Effector memory CD8-positive, alpha-beta T cell (primary cell): ENCODE results near the gene GOLGA6L24.
"Not testable (repeated sequence)": the region's sequence is repeated elsewhere in the genome, so short reads cannot be mapped to it uniquely, and the experiment has no call there.

Experiments
- ATAC-seq: fragments of 150-1000 bp; cut with Tn5 transposase; replicated peaks from 2 replicates; pipeline ENCODE4 v1.10.0; 2021; ENCODE audit warnings: mild to moderate bottlenecking, moderate library complexity
- DNase-seq, 3 experiments: peaks; one replicate each; pipeline ENCODE4 v3.0.0; 2021
- H3K27ac Mint-ChIP-seq, 2 donors: one replicate each; pipeline ENCODE4 v1.8.0; 2022; ENCODE audit warnings: mild to moderate bottlenecking in 2 of 2, mixed read lengths in 2 of 2, moderate library complexity in 2 of 2
- H3K27me3 Mint-ChIP-seq, 2 donors: one replicate each; pipeline ENCODE4 v1.8.0; 2022; ENCODE audit warnings: mixed read lengths in 2 of 2
- H3K36me3 Mint-ChIP-seq: one replicate; pipeline ENCODE4 v1.8.0; 2022; ENCODE audit warnings: mild to moderate bottlenecking, moderate library complexity, mixed read lengths; ENCODE audit not compliant: insufficient read depth
- H3K4me1 Mint-ChIP-seq, 2 donors: one replicate each; pipeline ENCODE4 v1.8.0; 2022; ENCODE audit warnings: low read depth in 2 of 2, mixed read lengths in 2 of 2
- H3K4me3 Mint-ChIP-seq, 2 donors: one replicate each; pipeline ENCODE4 v1.8.0; 2022; ENCODE audit warnings: mild to moderate bottlenecking in 2 of 2, mixed read lengths in 2 of 2, moderate library complexity in 2 of 2
- H3K9me3 Mint-ChIP-seq, 2 donors: one replicate each; pipeline ENCODE4 v1.8.0; 2022; ENCODE audit warnings: mixed read lengths in 2 of 2

GOLGA6L24 gene

GRCh38 chr15:28308718-28309117, 49.2 kb downstream of the GOLGA6L24 start:
- H3K27ac Mint-ChIP-seq, H3K4me3 Mint-ChIP-seq, H3K36me3 Mint-ChIP-seq, H3K4me1 Mint-ChIP-seq, H3K9me3 Mint-ChIP-seq, ATAC-seq, DNase-seq, H3K27me3 Mint-ChIP-seq: not testable (repeated sequence)
